Hematopoietic multipotent progenitor cell treated with erythropoietin and hydrocortisone succinate and interleukin-3 and kit ligand, for 8 days (in vitro differentiated cells): ENCODE results near the gene HLF.

Experiments
- DNase-seq: peaks from one replicate; pipeline ENCODE4 v3.0.0-alpha.2; 2015

HLF gene

GRCh38 chr17:55332296-55333041 is 67.7 kb downstream of the HLF start:
- DNase-seq = peak; percentile 13

GRCh38 chr17:55334285-55334684 is 69.5 kb downstream of the HLF start:
- no peak for DNase-seq

GRCh38 chr17:55334881-55335540 is 70.3 kb downstream of the HLF start:
- no peak for DNase-seq

- DNase-seq = no peak
These were observed 70.9 kb downstream of the HLF start for GRCh38 chr17:55335625-55336024.

- no peak for DNase-seq
These were observed 71.7 kb downstream of the HLF start for GRCh38 chr17:55336426-55336825.

- DNase-seq = no peak
These were observed 75.4 kb downstream of the HLF start for GRCh38 chr17:55340176-55340575.

GRCh38 chr17:55340686-55341085 is 75.9 kb downstream of the HLF start:
- DNase-seq = no peak

GRCh38 chr17:55341432-55341831 is 76.7 kb downstream of the HLF start:
- DNase-seq = no peak

- DNase-seq = no peak
These were observed 78.2 kb downstream of the HLF start for GRCh38 chr17:55342800-55343585.

GRCh38 chr17:55343900-55344513 is 79.2 kb downstream of the HLF start:
- no peak for DNase-seq

GRCh38 chr17:55344514-55344997 is 79.8 kb downstream of the HLF start:
- DNase-seq = peak; percentile 99

GRCh38 chr17:55345132-55345531 is 80.4 kb downstream of the HLF start:
- DNase-seq = no peak

- no peak for DNase-seq
These were observed 81.9 kb downstream of the HLF start for GRCh38 chr17:55346658-55347057.

- DNase-seq = no peak
These were observed 82.6 kb downstream of the HLF start for GRCh38 chr17:55347341-55347740.

GRCh38 chr17:55348749-55349354 is 84.1 kb downstream of the HLF start:
- DNase-seq = peak; percentile 76

GRCh38 chr17:55350825-55351205 is 86.1 kb downstream of the HLF start:
- DNase-seq = no peak

GRCh38 chr17:55351226-55351625 is 86.5 kb downstream of the HLF start:
- no peak for DNase-seq

- no peak for DNase-seq
These were observed 89.2 kb downstream of the HLF start for GRCh38 chr17:55354010-55354409.

GRCh38 chr17:55354941-55355340 is 90.2 kb downstream of the HLF start:
- no peak for DNase-seq

- DNase-seq = peak; percentile 89
These were observed 91.9 kb downstream of the HLF start for GRCh38 chr17:55356434-55357328.

- no peak for DNase-seq
These were observed 96.2 kb downstream of the HLF start for GRCh38 chr17:55360971-55361370.

- DNase-seq = no peak
These were observed 98.3 kb downstream of the HLF start for GRCh38 chr17:55363033-55363432.
